OCI-LY3 (cell line): ENCODE measurements around the gene CEACAM19.
A peak's percentile ranks its signal among the peaks of the same experiment; 100 is the strongest.

Experiments used
- H2AFZ ChIP-seq: fragments of 200-600, 300-600 bp; shearing (Covaris generic); 2 replicates; pipeline ENCODE4 v1.6.0; 2014; ENCODE audit warnings: antibody characterized with exemption, low read depth, low read length
- H3K27ac ChIP-seq: fragments of 200-600, 300-600 bp; sonication (generic); 2 replicates; pipeline ENCODE4 v1.5.1; 2014; ENCODE audit warnings: mild to moderate bottlenecking, low read length, moderate library complexity, mixed read lengths
- H3K27me3 ChIP-seq: fragments of 200-600, 300-600 bp; sonication (generic); 2 replicates; pipeline ENCODE4 v1.6.1; 2014; ENCODE audit warnings: low read depth, low read length, mixed read lengths
- H3K36me3 ChIP-seq: fragments of 200-600, 300-600 bp; sonication (generic); replicated peaks from 2 replicates; pipeline ENCODE3; 2014; ENCODE audit warnings: low read depth, low read length, mixed read lengths
- H3K4me1 ChIP-seq: fragments of 300-600, 200-600 bp; sonication (generic); 2 replicates; pipeline ENCODE4 v1.6.1; 2014; ENCODE audit warnings: low read length, mixed read lengths
- H3K4me2 ChIP-seq: fragments of 200-600, 300-600 bp; sonication (generic); 2 replicates; pipeline ENCODE4 v1.6.1; 2014; ENCODE audit warnings: low read length, mixed read lengths
- H3K4me3 ChIP-seq: fragments of 300-600, 200-600 bp; sonication (generic); 2 replicates; pipeline ENCODE4 v1.5.1; 2014; ENCODE audit warnings: antibody characterized with exemption, mild to moderate bottlenecking, low read length, moderate library complexity
- H3K79me2 ChIP-seq: fragments of 300-600, 200-600 bp; shearing (Covaris generic); 2 replicates; pipeline ENCODE4 v1.6.1; 2014; ENCODE audit warnings: mild to moderate bottlenecking, low read length, mixed read lengths
- H3K9ac ChIP-seq: fragments of 300-600, 200-600 bp; shearing (Covaris generic); 2 replicates; pipeline ENCODE4 v1.6.0; 2014; ENCODE audit warnings: mild to moderate bottlenecking, low read length, moderate library complexity
- H3K9me3 ChIP-seq: fragments of 200-600, 300-600 bp; shearing (Covaris generic); 2 replicates; pipeline ENCODE4 v1.6.1; 2014; ENCODE audit warnings: low read length, mixed read lengths; ENCODE audit not compliant: insufficient read depth
- H4K20me1 ChIP-seq: fragments of 200-600, 300-600 bp; sonication (generic); 2 replicates; pipeline ENCODE4 v1.6.1; 2016; ENCODE audit warnings: low read length, mixed read lengths; ENCODE audit not compliant: insufficient read depth
- CTCF ChIP-seq: fragments of 200-600, 300-600 bp; sonication (generic); IDR thresholded peaks from 2 replicates; pipeline ENCODE4 v1.5.1; 2014; ENCODE audit warnings: antibody characterized with exemption, low read length, low read depth
- EZH2phosphoT487 ChIP-seq: fragments of 200-600 bp; shearing (Covaris generic); IDR thresholded peaks from 2 replicates; pipeline ENCODE4 v1.6.1; 2018; ENCODE audit warnings: antibody characterized with exemption, mixed run types, low read depth

The CEACAM19 gene

GRCh38 chr19:44684892-44685863 is 13.9 kb downstream of the CEACAM19 start:
- no peak overlapping the region for H3K27ac ChIP-seq
- H3K4me3 ChIP-seq, result peak overlapping the region; percentile 4
- no peaks in the 10 kb centered on the region for H3K9me3 ChIP-seq
- H3K4me1 ChIP-seq, result peaks cover 40% of the 10 kb centered on the region
- no peaks in the 10 kb centered on the region for H3K79me2 ChIP-seq
- peaks cover 4% of the 10 kb centered on the region; the same call in 1 of the 2 replicates for H4K20me1 ChIP-seq
- H3K4me2 ChIP-seq, result peak overlapping the region; percentile 57
- TF ChIP-seq EZH2phosphoT487 (no peak), CTCF (no peak)
- peaks cover 44% of the 10 kb centered on the region for H3K27me3 ChIP-seq
- H3K36me3 ChIP-seq, result no peaks in the 10 kb centered on the region
- H2AFZ ChIP-seq, result no peak overlapping the region
- no peak overlapping the region for H3K9ac ChIP-seq

- Histone ChIP-seq H3K9ac (no peak overlapping the region), H3K27me3 (peaks cover 42% of the 10 kb centered on the region), H3K4me2 (peak overlapping the region; percentile 57), H3K36me3 (no peaks in the 10 kb centered on the region), H2AFZ (no peak overlapping the region), H3K4me3 (peak overlapping the region; percentile 4), H4K20me1 (peaks cover 4% of the 10 kb centered on the region; the same call in 1 of the 2 replicates), H3K79me2 (no peaks in the 10 kb centered on the region), H3K27ac (no peak overlapping the region), H3K9me3 (no peaks in the 10 kb centered on the region), H3K4me1 (peaks cover 40% of the 10 kb centered on the region)
- TF ChIP-seq CTCF (no peak), EZH2phosphoT487 (no peak)
These were observed 14.6 kb downstream of the CEACAM19 start for GRCh38 chr19:44685877-44686276.

- Histone ChIP-seq H3K36me3 (no peaks in the 10 kb centered on the region), H3K27me3 (peaks cover 48% of the 10 kb centered on the region), H3K9me3 (no peaks in the 10 kb centered on the region), H4K20me1 (peaks cover 4% of the 10 kb centered on the region; the same call in 1 of the 2 replicates), H3K4me1 (peaks cover 47% of the 10 kb centered on the region), H3K79me2 (no peaks in the 10 kb centered on the region), H2AFZ (no peak overlapping the region), H3K4me3 (no peak overlapping the region), H3K9ac (no peak overlapping the region), H3K27ac (no peak overlapping the region), H3K4me2 (no peak overlapping the region)
- TF ChIP-seq EZH2phosphoT487 (no peak), CTCF (no peak)
These were observed 15.6 kb downstream of the CEACAM19 start for GRCh38 chr19:44686896-44687295.

GRCh38 chr19:44687888-44688287 is 16.6 kb downstream of the CEACAM19 start:
- Histone ChIP-seq H3K9ac (no peak overlapping the region), H3K27ac (no peak overlapping the region), H3K79me2 (no peaks in the 10 kb centered on the region), H3K36me3 (no peaks in the 10 kb centered on the region), H4K20me1 (peaks cover 10% of the 10 kb centered on the region), H3K4me1 (peaks cover 50% of the 10 kb centered on the region), H3K27me3 (peaks cover 46% of the 10 kb centered on the region), H3K9me3 (no peaks in the 10 kb centered on the region), H2AFZ (no peak overlapping the region), H3K4me2 (no peak overlapping the region), H3K4me3 (no peak overlapping the region)
- TF ChIP-seq EZH2phosphoT487 (no peak), CTCF (no peak)
